ENCODE data around the gene QKI.

Gene QKI

DNA sequence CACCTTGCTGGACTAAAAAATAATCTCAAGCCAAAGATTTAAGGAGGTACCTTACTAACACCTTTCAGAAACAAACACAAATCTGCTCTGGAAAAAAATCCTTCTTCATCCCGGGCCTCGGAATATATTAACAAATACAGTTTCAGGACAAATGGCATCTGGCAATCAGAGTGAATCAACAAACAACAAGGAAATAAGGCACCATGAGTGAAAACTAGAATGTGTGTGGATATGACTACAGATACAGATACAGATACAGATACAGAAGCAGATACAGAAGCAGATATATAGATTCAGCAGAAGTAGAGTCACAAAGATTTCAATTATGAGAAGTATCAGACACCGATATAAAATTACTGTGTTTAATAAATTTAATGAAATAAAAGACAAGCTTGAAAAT is 178.4 kb downstream of the QKI start:
- Mint-ChIP-seq H3K4me3 (no peak overlapping the region), H3K9me3 (peaks cover 44% of the 10 kb centered on the region), H3K36me3 (ENCODE audit: low read depth) (peaks cover 24% of the 10 kb centered on the region), H3K4me1 (peaks cover 5% of the 10 kb centered on the region), H3K27me3 (ENCODE audit: low read depth, poor library complexity) (peaks cover 7% of the 10 kb centered on the region), H3K27ac (no peak overlapping the region)
- TF ChIP-seq, protein P1, sequence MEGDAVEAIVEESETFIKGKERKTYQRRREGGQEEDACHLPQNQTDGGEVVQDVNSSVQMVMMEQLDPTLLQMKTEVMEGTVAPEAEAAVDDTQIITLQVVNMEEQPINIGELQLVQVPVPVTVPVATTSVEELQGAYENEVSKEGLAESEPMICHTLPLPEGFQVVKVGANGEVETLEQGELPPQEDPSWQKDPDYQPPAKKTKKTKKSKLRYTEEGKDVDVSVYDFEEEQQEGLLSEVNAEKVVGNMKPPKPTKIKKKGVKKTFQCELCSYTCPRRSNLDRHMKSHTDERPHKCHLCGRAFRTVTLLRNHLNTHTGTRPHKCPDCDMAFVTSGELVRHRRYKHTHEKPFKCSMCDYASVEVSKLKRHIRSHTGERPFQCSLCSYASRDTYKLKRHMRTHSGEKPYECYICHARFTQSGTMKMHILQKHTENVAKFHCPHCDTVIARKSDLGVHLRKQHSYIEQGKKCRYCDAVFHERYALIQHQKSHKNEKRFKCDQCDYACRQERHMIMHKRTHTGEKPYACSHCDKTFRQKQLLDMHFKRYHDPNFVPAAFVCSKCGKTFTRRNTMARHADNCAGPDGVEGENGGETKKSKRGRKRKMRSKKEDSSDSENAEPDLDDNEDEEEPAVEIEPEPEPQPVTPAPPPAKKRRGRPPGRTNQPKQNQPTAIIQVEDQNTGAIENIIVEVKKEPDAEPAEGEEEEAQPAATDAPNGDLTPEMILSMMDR (IDR thresholded peaks at IDR 0.05) = no peak
- DNase-seq = no peak

DNA sequence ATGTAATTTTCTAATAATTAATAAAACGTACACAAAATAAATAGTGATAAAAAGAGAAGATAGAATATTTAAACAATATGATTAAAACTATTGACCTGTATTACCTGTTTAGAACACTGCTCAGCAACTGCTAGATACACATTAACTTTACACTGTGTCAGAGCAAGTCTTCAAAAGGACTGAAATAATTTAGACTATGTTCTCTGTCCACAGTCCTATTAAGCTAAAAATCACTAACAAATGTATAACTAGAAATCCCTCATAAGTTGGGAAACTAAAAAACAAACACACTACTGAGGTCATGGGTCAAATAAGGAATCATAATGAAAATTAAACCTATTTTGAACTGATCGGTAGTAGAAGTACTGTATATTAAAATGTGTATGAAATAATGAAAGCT is 181.7 kb downstream of the QKI start:
- H3K4me3 Mint-ChIP-seq = no peak overlapping the region
- TF ChIP-seq, protein P1 (IDR thresholded peaks at IDR 0.05) = no peak
- peaks cover 17% of the 10 kb centered on the region for H3K36me3 Mint-ChIP-seq (ENCODE audit: low read depth)
- no peaks in the 10 kb centered on the region for H3K4me1 Mint-ChIP-seq
- H3K27me3 Mint-ChIP-seq (ENCODE audit: low read depth, poor library complexity) = peaks cover 2% of the 10 kb centered on the region
- no peak overlapping the region for H3K27ac Mint-ChIP-seq
- H3K9me3 Mint-ChIP-seq = peaks cover 26% of the 10 kb centered on the region
- DNase-seq = no peak

DNA sequence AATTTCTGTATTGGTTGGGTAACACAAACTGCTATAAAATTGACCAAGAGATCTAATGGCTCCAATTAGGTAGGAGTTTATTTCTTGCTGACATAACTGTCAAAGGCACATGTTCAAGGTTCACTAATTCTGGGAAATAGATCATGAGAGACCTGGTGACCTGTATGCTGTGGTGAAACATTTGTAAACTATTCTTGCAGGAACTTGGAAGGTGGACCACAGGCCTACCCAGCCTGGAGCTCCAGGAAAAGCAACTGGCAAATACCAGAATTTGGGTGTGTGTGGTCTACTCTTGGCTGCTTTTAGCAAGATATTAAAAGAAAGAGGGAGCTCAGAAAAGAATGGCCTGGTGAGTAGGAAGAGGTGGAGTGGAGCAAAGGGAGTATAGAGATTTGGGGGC is 184.6 kb downstream of the QKI start:
- TF ChIP-seq, protein P1 (IDR thresholded peaks at IDR 0.05) = no peak
- Mint-ChIP-seq H3K9me3 (peaks cover 4% of the 10 kb centered on the region), H3K4me3 (no peak overlapping the region), H3K4me1 (no peaks in the 10 kb centered on the region), H3K36me3 (ENCODE audit: low read depth) (no peaks in the 10 kb centered on the region), H3K27me3 (ENCODE audit: low read depth, poor library complexity) (no peaks in the 10 kb centered on the region), H3K27ac (no peak overlapping the region)
- no peak for DNase-seq

DNA sequence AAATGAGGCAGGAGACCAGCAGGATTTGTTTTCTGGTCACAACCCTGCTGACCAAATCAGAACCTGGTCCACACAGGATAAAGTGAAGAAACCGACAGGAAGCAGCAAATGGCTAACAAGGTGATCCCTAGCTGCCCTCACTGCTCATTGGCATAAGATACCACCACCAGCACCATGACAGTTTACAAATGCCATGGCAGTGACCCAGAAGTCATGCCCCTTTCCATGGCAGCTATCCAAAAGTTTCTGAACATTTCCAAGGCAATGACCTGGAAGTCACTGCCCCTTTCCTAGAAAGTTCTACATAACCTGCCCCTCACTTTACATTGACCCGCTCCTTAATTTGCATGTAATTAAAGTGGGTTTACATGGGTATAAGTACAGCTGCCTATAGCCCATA is 185.2 kb downstream of the QKI start:
- Mint-ChIP-seq H3K27me3 (ENCODE audit: low read depth, poor library complexity) (no peaks in the 10 kb centered on the region), H3K4me3 (no peak overlapping the region)

DNA sequence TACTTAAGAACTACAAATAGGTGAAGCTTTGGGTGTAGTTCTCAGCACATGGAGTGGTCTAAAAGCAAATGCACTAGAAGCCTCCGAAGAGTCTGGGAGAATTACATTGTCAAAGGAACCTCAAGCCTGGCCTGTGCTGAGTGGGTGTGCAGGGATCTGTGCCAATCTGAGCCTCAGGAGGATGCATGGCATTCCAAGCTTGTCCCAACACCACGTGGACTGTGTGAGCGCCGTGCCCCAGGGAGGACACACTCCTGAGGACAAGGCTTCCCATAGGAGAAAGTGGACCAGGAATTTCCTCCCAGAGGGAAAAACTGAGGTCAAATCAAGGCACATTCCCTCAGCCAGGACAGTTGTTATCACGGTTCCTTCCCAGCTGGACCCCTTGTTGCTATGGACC is 185.8 kb downstream of the QKI start:
- Mint-ChIP-seq H3K4me1 (no peaks in the 10 kb centered on the region), H3K36me3 (ENCODE audit: low read depth) (no peaks in the 10 kb centered on the region), H3K27me3 (ENCODE audit: low read depth, poor library complexity) (no peaks in the 10 kb centered on the region), H3K9me3 (no peaks in the 10 kb centered on the region), H3K4me3 (no peak overlapping the region), H3K27ac (no peak overlapping the region)
- TF ChIP-seq, protein P1 (IDR thresholded peaks at IDR 0.05) = no peak
- no peak for DNase-seq

More for the DNA sequence above, 185.2 kb downstream of the QKI start:
- TF ChIP-seq, protein P1 (IDR thresholded peaks at IDR 0.05) = no peak
- no peak for DNase-seq
- Mint-ChIP-seq H3K9me3 (no peaks in the 10 kb centered on the region), H3K36me3 (ENCODE audit: low read depth) (no peaks in the 10 kb centered on the region), H3K4me1 (no peaks in the 10 kb centered on the region), H3K27ac (no peak overlapping the region)

DNA sequence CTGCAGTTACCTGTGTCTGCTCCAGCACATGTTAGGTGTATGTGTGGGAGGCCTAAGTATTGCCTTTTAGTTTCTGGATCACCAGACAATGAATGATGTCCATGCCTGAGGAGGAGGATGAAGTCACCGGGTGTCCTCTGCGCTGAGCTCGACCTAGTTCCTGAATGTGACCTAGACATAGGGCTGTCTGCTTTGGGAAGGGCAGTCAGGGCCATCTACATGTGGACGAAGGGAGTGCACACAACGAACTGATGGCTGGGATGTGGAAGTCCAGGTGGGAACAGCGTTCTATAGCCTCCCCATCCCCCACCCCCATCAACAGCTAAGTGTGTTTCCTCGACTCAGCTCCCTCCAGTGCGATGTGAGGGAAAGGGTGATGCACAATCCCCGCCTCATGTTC is 186.3 kb downstream of the QKI start:
- Mint-ChIP-seq H3K9me3 (no peaks in the 10 kb centered on the region), H3K27ac (no peak overlapping the region), H3K4me1 (no peaks in the 10 kb centered on the region), H3K27me3 (ENCODE audit: low read depth, poor library complexity) (no peaks in the 10 kb centered on the region), H3K4me3 (no peak overlapping the region), H3K36me3 (ENCODE audit: low read depth) (no peaks in the 10 kb centered on the region)
- no peak for DNase-seq
- TF ChIP-seq, protein P1 (IDR thresholded peaks at IDR 0.05) = no peak
